ENCODE data around the gene TREML2.

TREML2 gene

GRCh38 chr6:41177695-41178094 lies 23.3 kb downstream of the TREML2 start:
- no peak for ATAC-seq (ENCODE audit: low read depth)

DNA sequence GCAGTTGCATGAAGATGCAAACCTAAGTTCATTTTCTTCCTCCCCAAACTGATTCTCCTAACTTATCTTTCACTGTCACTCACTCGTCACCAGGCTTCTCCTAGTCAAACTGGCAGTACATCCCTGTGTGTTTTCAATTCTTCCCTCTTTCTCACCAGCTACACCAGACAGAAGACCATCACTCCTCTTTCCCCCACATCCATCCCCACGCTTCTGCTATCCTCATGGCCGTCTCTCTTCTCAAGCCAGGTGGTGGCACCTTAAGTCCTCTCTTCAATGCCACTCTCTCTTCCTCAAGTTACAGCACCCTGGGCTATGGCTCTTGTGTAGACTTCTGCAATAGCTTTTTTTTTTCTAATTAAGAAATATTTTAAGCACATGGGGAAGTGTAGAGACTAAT lies 23.7 kb downstream of the TREML2 start:
- H3K36me3 Mint-ChIP-seq, result no peaks in the 10 kb centered on the region
- DNase-seq (ENCODE audit: low spot score in 2 of 2) (no peak), ATAC-seq (ENCODE audit: low read depth) (no peak)
- H3K9me3 Mint-ChIP-seq, result no peaks in the 10 kb centered on the region
- H3K4me1 Mint-ChIP-seq, result peaks cover 6% of the 10 kb centered on the region
- H3K4me3 Mint-ChIP-seq, result no peak overlapping the region
- H3K27me3 Mint-ChIP-seq, result peaks cover 2% of the 10 kb centered on the region
- peak overlapping the region; percentile 2 for H3K27ac Mint-ChIP-seq

More at GRCh38 chr6:41177695-41178094, 23.3 kb downstream of the TREML2 start:
- Mint-ChIP-seq H3K4me1 (peaks cover 8% of the 10 kb centered on the region), H3K27me3 (peaks cover 2% of the 10 kb centered on the region), H3K36me3 (no peaks in the 10 kb centered on the region), H3K4me3 (no peak overlapping the region), H3K27ac (no peak overlapping the region), H3K9me3 (no peaks in the 10 kb centered on the region)
- DNase-seq (ENCODE audit: low spot score in 2 of 2), result no peak

GRCh38 chr6:41176189-41176588 lies 24.8 kb downstream of the TREML2 start:
- H3K36me3 Mint-ChIP-seq, result no peaks in the 10 kb centered on the region
- H3K27ac Mint-ChIP-seq, result no peak overlapping the region
- peaks cover 3% of the 10 kb centered on the region for H3K4me1 Mint-ChIP-seq
- peaks cover 2% of the 10 kb centered on the region for H3K27me3 Mint-ChIP-seq
- H3K4me3 Mint-ChIP-seq, result no peak overlapping the region
- DNase-seq (ENCODE audit: low spot score in 2 of 2) (no peak), ATAC-seq (ENCODE audit: low read depth) (no peak)
- H3K9me3 Mint-ChIP-seq, result no peaks in the 10 kb centered on the region

DNA sequence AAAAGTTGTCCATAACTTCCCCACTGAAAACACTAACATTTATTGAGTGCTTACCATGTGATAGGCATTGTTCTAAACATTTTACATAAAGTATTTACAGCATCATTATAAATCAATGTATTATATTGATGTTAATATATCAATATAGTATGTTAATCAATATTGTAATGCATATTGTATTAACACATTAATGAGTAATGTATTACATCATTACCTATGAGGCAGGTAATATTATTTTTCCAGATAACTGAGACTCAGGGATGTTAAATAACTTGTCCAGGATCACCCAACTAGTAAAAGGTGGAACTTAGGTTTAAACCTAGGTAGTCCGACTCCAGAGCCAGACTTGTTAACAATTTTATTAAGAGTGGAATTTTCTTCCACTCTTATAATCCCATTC lies 25.9 kb downstream of the TREML2 start:
- ATAC-seq (ENCODE audit: low read depth) (no peak), DNase-seq (ENCODE audit: low spot score in 2 of 2) (no peak)
- Mint-ChIP-seq H3K27ac (no peak overlapping the region), H3K9me3 (no peaks in the 10 kb centered on the region), H3K4me1 (peaks cover 3% of the 10 kb centered on the region), H3K36me3 (no peaks in the 10 kb centered on the region), H3K27me3 (peaks cover 2% of the 10 kb centered on the region), H3K4me3 (no peak overlapping the region)

DNA sequence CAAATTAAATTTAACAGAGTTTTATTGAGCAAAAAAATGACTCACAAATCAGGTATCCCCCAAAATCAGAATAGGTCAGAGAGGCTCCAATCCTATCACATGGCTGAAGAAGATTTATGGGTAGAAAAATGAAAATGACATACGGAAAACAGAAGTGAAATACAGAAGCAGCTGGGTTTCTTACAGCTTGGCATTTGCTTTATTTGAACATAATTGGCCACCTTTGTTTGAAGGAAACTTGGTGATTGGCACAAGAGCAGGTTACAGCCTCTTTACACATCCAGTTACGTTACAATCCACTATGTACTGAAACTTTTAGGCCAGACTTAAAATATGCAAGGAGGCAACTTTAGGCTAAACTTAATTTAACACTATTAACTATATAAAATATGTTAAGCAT lies 26.3 kb downstream of the TREML2 start:
- Mint-ChIP-seq H3K9me3 (no peaks in the 10 kb centered on the region), H3K27me3 (peaks cover 2% of the 10 kb centered on the region), H3K4me1 (peaks cover 3% of the 10 kb centered on the region), H3K4me3 (no peak overlapping the region), H3K27ac (no peak overlapping the region), H3K36me3 (no peaks in the 10 kb centered on the region)
- ATAC-seq (ENCODE audit: low read depth), result peak; percentile 41
- DNase-seq (ENCODE audit: low spot score in 2 of 2), result no peak

GRCh38 chr6:41171908-41172307 lies 29.0 kb downstream of the TREML2 start:
- no peaks in the 10 kb centered on the region for H3K9me3 Mint-ChIP-seq
- no peaks in the 10 kb centered on the region for H3K4me1 Mint-ChIP-seq
- ATAC-seq (ENCODE audit: low read depth) (no peak), DNase-seq (ENCODE audit: low spot score in 2 of 2) (no peak)
- peaks cover 5% of the 10 kb centered on the region for H3K27me3 Mint-ChIP-seq
- H3K4me3 Mint-ChIP-seq, result no peak overlapping the region
- no peaks in the 10 kb centered on the region for H3K36me3 Mint-ChIP-seq
- no peak overlapping the region for H3K27ac Mint-ChIP-seq

- Mint-ChIP-seq H3K27me3 (peaks cover 8% of the 10 kb centered on the region), H3K27ac (no peak overlapping the region), H3K4me1 (no peaks in the 10 kb centered on the region), H3K36me3 (no peaks in the 10 kb centered on the region), H3K4me3 (no peak overlapping the region), H3K9me3 (no peaks in the 10 kb centered on the region)
- DNase-seq (ENCODE audit: low spot score in 2 of 2) (no peak), ATAC-seq (ENCODE audit: low read depth) (no peak)
These were observed 30.3 kb downstream of the TREML2 start for GRCh38 chr6:41170547-41171160.

GRCh38 chr6:41167173-41167963 lies 33.6 kb downstream of the TREML2 start:
- no peaks in the 10 kb centered on the region for H3K36me3 Mint-ChIP-seq
- ATAC-seq (ENCODE audit: low read depth), result no peak
- no peak overlapping the region for H3K27ac Mint-ChIP-seq
- no peak overlapping the region for H3K4me3 Mint-ChIP-seq
- no peaks in the 10 kb centered on the region for H3K9me3 Mint-ChIP-seq
- DNase-seq (ENCODE audit: low spot score in 2 of 2), result no peak
- peaks cover 12% of the 10 kb centered on the region for H3K27me3 Mint-ChIP-seq
- peaks cover 4% of the 10 kb centered on the region for H3K4me1 Mint-ChIP-seq

GRCh38 chr6:41164551-41165120 lies 36.3 kb downstream of the TREML2 start:
- ATAC-seq (ENCODE audit: low read depth) (no peak), DNase-seq (ENCODE audit: low spot score in 2 of 2) (no peak)
- Mint-ChIP-seq H3K36me3 (no peaks in the 10 kb centered on the region), H3K27me3 (peaks cover 19% of the 10 kb centered on the region), H3K4me1 (peaks cover 4% of the 10 kb centered on the region), H3K27ac (no peak overlapping the region), H3K4me3 (no peak overlapping the region), H3K9me3 (no peaks in the 10 kb centered on the region)

DNA sequence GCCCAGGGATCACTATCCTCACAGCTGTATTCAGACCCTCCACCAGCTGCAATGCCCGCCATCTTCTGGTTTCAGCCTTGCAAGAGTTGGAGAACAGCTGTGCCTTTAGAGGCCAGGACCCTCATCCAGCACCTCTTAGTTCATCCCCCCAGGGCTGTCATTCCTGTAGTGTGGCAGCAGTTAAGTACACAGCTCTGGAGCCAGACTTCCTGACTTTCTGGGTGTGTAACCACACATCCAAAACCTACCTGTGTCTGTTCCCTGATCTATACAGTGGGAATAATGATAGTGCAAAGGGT lies 37.6 kb downstream of the TREML2 start:
- DNase-seq (ENCODE audit: low spot score in 2 of 2) (no peak), ATAC-seq (ENCODE audit: low read depth) (no peak)
- Mint-ChIP-seq H3K27ac (no peak overlapping the region), H3K36me3 (no peaks in the 10 kb centered on the region), H3K27me3 (peaks cover 26% of the 10 kb centered on the region), H3K4me3 (no peak overlapping the region), H3K4me1 (peaks cover 4% of the 10 kb centered on the region), H3K9me3 (no peaks in the 10 kb centered on the region)

DNA sequence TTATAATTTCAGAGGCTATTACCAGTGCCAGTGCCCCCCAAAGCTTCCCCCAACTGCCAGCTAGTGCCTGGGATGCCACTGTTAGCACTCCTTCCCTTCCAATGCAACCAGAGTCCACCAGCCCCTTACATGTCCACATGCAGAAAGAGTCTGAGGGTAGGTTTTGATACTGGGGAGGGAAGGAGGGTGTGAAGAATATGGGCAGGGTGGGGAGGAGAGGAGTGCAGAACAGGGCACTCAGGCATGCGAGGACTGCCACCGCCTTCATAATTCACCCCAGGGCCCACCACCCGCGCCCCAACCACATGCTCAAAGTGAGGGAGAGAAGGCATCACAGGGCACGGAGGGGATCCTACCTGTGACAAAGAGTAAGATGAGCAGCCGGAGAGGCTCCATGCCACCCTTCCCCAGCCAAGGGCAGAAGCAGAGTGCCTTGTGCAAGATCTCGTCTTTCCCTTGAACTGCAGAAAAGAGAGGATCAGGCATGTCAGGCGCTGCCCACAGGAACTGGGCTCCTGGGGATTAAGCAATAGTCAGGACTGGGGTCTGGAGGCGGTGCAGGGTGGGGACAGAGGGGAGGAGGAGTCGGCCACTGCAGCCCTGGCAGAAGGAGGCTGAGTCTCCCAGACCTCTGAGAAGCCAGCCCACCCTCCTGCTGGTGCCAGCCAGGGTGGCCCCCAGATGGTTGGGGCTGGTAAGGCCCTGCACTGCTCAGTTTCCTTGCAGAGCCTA lies 38.1 kb downstream of the TREML2 start, which contains the start of gene TREM2:
TREM2 (minus strand) TSS at position 430 of the 732 bp plus-strand sequence; CDS start at position 396, 34 bp downstream.
- ATAC-seq (ENCODE audit: low read depth) (no peak), DNase-seq (ENCODE audit: low spot score in 2 of 2) (no peak)
- Mint-ChIP-seq H3K27me3 (peaks cover 28% of the 10 kb centered on the region), H3K36me3 (peaks cover 2% of the 10 kb centered on the region), H3K4me3 (no peak within 1 kb of the TSS), H3K27ac (peak within 1 kb of the TSS; percentile 7), H3K4me1 (peaks cover 4% of the 10 kb centered on the region), H3K9me3 (no peaks in the 10 kb centered on the region)

- Mint-ChIP-seq H3K27me3 (peaks cover 29% of the 10 kb centered on the region), H3K27ac (peak overlapping the region; percentile 7), H3K4me3 (no peak overlapping the region), H3K36me3 (peaks cover 2% of the 10 kb centered on the region), H3K9me3 (no peaks in the 10 kb centered on the region), H3K4me1 (peaks cover 4% of the 10 kb centered on the region)
- DNase-seq (ENCODE audit: low spot score in 2 of 2), result no peak
- ATAC-seq (ENCODE audit: low read depth), result no peak
These were observed 38.9 kb downstream of the TREML2 start for GRCh38 chr6:41161851-41162552.

DNA sequence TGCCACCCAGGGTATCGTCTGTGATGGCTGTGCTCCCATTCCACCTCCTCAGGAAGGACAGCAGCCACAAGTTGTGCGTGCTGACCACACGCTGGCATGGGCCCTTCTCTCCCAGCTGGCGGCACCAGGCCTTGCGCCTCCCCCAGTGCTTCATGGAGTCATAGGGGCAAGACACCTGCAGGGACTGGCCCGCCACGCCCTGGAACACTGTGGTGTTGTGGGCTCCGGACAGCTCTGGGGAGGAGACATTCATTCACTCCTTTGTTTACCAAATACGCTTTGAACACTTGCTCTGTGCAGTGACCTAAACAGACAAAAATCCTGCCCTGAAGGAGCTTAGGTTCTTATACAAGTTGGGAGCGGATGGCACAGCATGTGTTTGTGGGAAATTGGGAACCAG lies 39.6 kb downstream of the TREML2 start:
- H3K9me3 Mint-ChIP-seq, result no peaks in the 10 kb centered on the region

More for the DNA sequence above, 39.6 kb downstream of the TREML2 start:
- H3K4me3 Mint-ChIP-seq, result no peak overlapping the region
- peaks cover 26% of the 10 kb centered on the region for H3K27me3 Mint-ChIP-seq
- H3K36me3 Mint-ChIP-seq, result peaks cover 2% of the 10 kb centered on the region
- H3K4me1 Mint-ChIP-seq, result peaks cover 4% of the 10 kb centered on the region
- DNase-seq (ENCODE audit: low spot score in 2 of 2) (no peak), ATAC-seq (ENCODE audit: low read depth) (no peak)
- H3K27ac Mint-ChIP-seq, result no peak overlapping the region
